Esophagus (tissue), 2 donors: ENCODE measurements around the gene PLP2. TPM values are rescaled to one million over a fixed set of nuclear protein-coding genes. Genes with fewer than 3 reads are reported as not detected.
"Not testable (repeated sequence)": the region's sequence is repeated elsewhere in the genome, so short reads cannot be mapped to it uniquely, and the experiment has no call there.

Experiments
- H3K27ac ChIP-seq, 2 donors: one replicate each; pipeline ENCODE4 v1.5.1; 2013; ENCODE audit warnings: low read depth in 2 of 2, mild to moderate bottlenecking in 2 of 2, inconsistent platforms in 1 of 2, low read length in 1 of 2, moderate library complexity in 1 of 2
- H3K27me3 ChIP-seq, 2 donors: one replicate each; pipeline ENCODE4 v1.6.1; 2013; ENCODE audit warnings: low read length in 2 of 2, control low read depth in 1 of 2, mild to moderate bottlenecking in 1 of 2; ENCODE audit not compliant: insufficient read depth in 2 of 2, control insufficient read depth in 1 of 2
- H3K36me3 ChIP-seq, 2 donors: one replicate each; pipeline ENCODE4 v1.6.1; 2013; ENCODE audit warnings: low read length in 1 of 2; ENCODE audit not compliant: control insufficient read depth in 2 of 2, insufficient read depth in 2 of 2
- H3K4me1 ChIP-seq, 2 donors: one replicate each; pipeline ENCODE4 v1.6.1; 2013; ENCODE audit warnings: low read length in 1 of 2; ENCODE audit not compliant: control insufficient read depth in 2 of 2, insufficient read depth in 2 of 2
- H3K4me3 ChIP-seq, 2 donors: one replicate each; pipeline ENCODE4 v1.5.1; 2013; ENCODE audit warnings: low read length in 2 of 2, mild to moderate bottlenecking in 2 of 2, low read depth in 1 of 2, moderate library complexity in 1 of 2
- H3K9me3 ChIP-seq, 2 donors: one replicate each; pipeline ENCODE4 v1.6.1; 2013; ENCODE audit warnings: mild to moderate bottlenecking in 2 of 2, low read depth in 1 of 2, low read length in 1 of 2, moderate library complexity in 1 of 2; ENCODE audit not compliant: control insufficient read depth in 2 of 2, insufficient read depth in 1 of 2
- WGBS, 2 donors: extraction: QIAGEN DNeasy Blood & Tissue Kit; methylation state at CpG; one replicate each; pipeline ENCODE4 v1.1.7; 2013; 5-methylcytosine and 5-hydroxymethylcytosine counted together
- polyA plus RNA-seq, 2 donors: library from polyadenylated mRNA; stranded (reverse); fragments of 200-250 nt; gene quantifications; one replicate each; pipeline ENCODE4 v1.2.3, GENCODE V29; 2013
- donor health status: healthy with polysubstance abuse.
- donor health status: Bipolar disorder and iron deficiency.

PLP2 gene
- polyA plus RNA-seq, 2 donors: 267 to 453 TPM

DNA sequence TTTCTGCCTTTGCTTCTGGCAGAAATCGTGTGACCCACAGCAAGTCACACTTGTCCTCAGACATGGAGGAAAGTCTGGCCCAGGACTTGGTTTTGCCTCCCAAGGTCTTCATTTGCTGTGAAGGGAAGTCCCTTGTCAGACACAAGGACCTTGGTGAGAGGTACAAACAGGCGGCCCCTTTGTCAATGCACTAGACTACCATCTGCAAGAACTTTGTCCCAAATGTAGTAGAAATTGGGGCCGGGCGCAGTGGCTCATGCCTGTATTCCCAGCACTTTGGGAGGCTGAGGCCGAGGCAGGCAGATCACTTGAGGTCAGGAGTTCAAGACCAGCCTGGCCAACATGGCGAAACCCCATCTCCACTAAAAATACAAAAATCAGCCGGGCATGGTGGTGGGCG, 1.8 kb downstream of the PLP2 start:
- Histone ChIP-seq H3K36me3 (peaks cover 0 to 18% of the 10 kb centered on the region in 2 donors), H3K27ac (peak overlapping the region in 1 of 2 donors; percentile 96), H3K4me1 (peaks cover 0 to 11% of the 10 kb centered on the region in 2 donors), H3K4me3 (peak overlapping the region; percentile 50 to 74)
- H3K27me3 ChIP-seq, H3K9me3 ChIP-seq: not testable (repeated sequence)
- whole genome bisulfite sequencing, 2 donors: 79 to 80% methylated on average over 8 of the region's 8 CpGs

DNA sequence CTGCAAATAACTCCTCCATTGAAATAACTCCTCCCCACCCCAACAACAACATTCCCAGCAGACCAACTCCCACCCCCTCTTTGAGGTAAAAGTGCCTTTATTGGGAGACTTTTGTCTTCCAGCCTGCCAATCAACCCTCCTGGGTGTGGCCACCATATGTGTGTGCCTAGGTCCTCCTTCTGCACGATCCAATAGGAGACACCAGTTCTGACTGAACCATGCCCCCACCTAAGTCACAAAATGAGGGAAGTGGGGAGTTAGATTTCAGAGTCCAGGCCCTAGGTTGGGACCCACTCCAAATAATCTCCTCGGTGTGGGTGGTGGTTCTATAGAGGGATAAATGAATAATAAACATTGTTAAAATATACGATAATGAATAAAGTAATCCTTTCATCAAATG, 3.0 kb downstream of the PLP2 start:
- H3K36me3 ChIP-seq: peaks cover 0 to 27% of the 10 kb centered on the region in 2 donors

DNA sequence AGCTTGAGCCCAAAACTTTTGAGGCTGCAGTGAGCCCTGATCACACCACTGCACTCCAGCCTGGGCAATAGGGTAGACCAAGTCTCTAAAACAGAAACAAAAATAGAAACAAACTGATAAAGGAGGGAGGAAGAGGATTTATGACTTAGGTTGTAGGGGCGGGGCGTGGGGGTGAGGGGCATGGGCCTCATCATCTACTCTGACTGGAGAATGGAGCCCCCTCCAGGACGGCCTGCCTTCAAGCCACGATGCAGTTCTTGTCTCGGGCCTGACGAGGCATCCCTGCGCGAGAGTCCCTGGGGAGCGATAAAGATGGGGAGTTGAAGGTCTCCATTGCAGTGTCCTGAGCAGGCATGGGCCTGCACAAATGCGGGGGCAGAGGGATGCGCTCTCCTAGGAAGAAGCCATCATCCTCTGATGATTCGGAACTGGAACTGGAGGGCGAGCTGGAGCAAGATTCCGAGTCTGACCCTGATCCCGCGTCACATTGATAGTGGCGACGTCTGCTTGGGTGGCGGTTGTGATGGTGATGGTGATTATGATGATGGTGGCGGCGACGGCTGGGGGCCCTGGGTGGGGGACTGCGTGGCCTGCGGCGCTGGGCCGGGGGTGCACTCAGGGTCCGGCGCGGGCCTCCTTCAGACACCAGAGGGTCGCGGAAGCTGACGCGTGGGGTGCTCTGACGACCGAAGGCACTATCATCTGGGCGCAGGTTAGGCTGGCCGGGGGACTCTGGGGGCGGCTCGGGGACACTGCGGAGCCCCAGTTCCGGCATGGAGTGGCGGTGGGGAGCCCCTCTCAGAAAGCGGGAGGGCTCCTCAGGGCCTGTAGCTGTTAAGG, 4.0 kb downstream of the PLP2 start:
- 70 to 82% methylated on average over 43 of the region's 43 CpGs for WGBS, 2 donors
- Histone ChIP-seq H3K36me3 (peaks cover 0 to 27% of the 10 kb centered on the region in 2 donors), H3K4me3 (no peak overlapping the region), H3K9me3 (no peaks in the 10 kb centered on the region), H3K27me3 (no peaks in the 10 kb centered on the region), H3K27ac (peak overlapping the region; percentile 78 to 82), H3K4me1 (peaks cover 0 to 11% of the 10 kb centered on the region in 2 donors)

More for the DNA sequence above, 3.0 kb downstream of the PLP2 start:
- Histone ChIP-seq H3K27me3 (no peaks in the 10 kb centered on the region), H3K27ac (peak overlapping the region; percentile 67 to 82), H3K4me3 (no peak overlapping the region), H3K4me1 (peaks cover 0 to 11% of the 10 kb centered on the region in 2 donors), H3K9me3 (no peaks in the 10 kb centered on the region)
- WGBS, 2 donors: 32 to 62% methylated on average over 3 of the region's 3 CpGs

DNA sequence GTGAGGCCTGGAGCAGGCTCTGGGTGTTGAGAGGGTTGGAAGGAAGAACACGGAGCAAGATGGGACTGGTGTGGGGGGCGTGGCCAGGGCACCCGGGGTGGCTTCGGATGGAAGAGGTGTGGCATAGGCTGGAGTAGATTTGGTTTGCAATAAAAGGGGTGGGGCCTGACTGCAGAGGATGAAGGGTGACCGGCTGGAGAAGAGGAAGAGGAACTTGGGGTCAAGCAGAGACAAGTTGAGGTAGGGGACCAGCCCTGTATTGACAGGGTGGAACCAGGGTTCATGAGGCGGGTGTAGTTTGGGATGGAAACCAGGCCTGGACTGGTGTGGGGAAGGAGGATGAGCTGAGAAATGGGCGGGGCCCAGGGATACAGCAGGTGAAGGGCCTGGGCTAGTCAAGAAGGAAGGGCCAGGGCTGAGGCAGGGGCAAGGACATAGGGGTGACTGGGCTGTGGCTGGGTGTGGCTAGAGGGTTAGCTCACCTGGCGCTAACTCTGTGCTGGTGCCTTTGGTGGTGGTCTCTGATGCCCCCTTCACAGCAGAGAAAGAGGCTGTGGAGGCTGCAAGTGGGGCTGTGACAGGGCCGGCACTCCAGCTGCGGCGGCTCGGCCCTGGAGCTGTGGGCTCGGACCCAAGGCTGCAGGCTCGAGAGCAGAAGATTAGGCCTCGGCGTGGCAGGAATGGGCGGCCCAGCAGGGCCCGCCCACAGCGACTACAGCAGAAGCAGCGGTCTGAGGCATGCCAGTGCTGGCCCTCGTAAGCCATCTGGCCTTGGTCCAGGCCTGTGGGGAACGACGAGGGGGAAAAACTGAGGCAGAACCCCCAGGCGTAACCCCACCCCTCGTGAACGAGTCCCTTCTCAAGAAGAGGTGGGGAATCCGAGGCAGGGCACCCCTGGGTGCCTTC, 5.0 kb downstream of the PLP2 start:
- no peaks in the 10 kb centered on the region for H3K27me3 ChIP-seq
- peaks cover 0 to 31% of the 10 kb centered on the region in 2 donors for H3K36me3 ChIP-seq
- peaks cover 0 to 11% of the 10 kb centered on the region in 2 donors for H3K4me1 ChIP-seq
- no peaks in the 10 kb centered on the region for H3K9me3 ChIP-seq
- H3K27ac ChIP-seq: peak overlapping the region; percentile 78 to 83
- no peak overlapping the region for H3K4me3 ChIP-seq
- WGBS, 2 donors: 35 to 66% methylated on average over 26 to 27 of the region's 27 CpGs

DNA sequence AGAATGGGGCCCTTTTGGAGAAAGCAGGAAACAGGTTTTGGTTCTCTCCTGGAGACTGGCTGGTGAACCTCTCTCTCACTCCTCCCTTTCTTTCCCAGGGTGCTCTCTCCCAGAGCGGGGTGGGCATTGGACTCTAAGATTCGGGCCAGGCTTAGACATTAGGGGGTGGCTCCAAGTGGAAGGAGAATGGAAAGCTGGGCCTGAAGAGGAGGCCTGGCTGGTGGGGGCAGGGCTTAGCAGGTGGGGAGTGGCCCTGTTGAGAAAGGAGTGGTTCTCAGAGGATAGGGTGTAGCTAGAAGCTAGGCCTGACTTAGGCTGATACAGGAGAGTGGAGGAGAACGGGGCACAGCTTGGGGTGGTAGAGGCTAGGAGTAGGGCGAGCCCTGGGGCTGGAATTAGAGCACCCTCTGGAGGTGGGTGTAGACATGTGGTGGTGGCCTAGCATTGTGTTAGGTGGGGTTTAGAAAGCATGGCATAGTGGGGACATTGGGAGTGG, 5.7 kb downstream of the PLP2 start:
- WGBS, 2 donors: 40 to 64% methylated on average over 4 of the region's 4 CpGs
- Histone ChIP-seq H3K9me3 (no peaks in the 10 kb centered on the region), H3K36me3 (peaks cover 0 to 31% of the 10 kb centered on the region in 2 donors), H3K27ac (peak overlapping the region; percentile 78 to 83), H3K4me3 (no peak overlapping the region), H3K27me3 (no peaks in the 10 kb centered on the region), H3K4me1 (peaks cover 0 to 11% of the 10 kb centered on the region in 2 donors)

DNA sequence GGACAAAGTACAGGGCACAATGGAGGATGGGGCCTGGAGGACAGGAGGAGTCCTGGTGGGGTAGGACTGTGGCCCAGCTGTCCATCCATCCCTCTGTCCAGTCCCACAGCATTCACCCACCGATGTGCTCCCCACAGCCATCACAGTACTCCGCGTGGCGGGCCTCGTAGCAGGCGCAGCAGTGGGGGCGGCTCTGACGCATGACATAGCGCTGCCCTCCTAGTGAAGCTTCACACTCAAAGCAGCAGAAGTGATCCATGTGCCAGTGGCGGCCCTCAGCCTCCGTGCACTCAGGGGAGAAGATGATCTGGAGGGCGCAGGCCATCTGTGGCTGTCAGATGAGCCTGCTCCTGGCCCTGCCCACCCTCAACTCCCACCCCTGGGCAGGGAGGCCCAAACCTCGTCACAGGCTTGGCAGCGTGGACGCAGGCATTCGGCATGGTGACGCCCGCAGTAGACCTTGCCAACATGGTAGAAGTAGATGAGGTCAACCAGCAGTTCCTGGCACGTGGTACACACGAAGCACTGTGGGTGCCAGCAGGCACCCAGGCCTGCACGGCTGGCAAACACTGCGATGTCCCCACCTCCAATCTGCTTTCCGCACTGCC, 6.3 kb downstream of the PLP2 start:
- Histone ChIP-seq H3K36me3 (peaks cover 0 to 32% of the 10 kb centered on the region in 2 donors), H3K27ac (peak overlapping the region; percentile 78 to 83), H3K9me3 (no peaks in the 10 kb centered on the region), H3K4me1 (peaks cover 0 to 11% of the 10 kb centered on the region in 2 donors), H3K4me3 (no peak overlapping the region), H3K27me3 (no peaks in the 10 kb centered on the region)
- 77 to 89% methylated on average over 23 of the region's 23 CpGs for WGBS, 2 donors

DNA sequence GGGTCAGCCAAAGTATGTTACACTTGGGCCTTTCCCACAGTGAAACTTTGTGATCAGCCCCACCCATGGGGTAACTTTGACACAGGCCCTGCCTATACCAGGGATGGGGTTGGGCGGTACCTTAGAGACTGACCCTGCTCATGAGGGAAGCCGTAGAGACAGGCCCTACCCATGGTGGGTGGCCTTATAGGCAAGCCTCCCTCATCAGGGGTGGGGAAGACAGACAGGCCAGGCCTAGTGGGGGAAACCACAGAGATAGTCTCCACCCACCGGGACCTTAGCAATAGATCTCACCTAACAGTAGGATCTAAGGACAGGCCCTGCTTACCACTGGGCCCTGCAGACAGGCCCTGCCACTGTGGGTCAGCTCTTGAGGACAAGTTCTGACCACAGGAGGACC, 6.8 kb downstream of the PLP2 start:
- 73 to 85% methylated on average over 3 of the region's 3 CpGs for WGBS, 2 donors
- H3K36me3 ChIP-seq: peaks cover 0 to 29% of the 10 kb centered on the region in 2 donors
- no peak overlapping the region for H3K4me3 ChIP-seq
- no peaks in the 10 kb centered on the region for H3K9me3 ChIP-seq
- H3K27ac ChIP-seq: peak overlapping the region in 1 of 2 donors; percentile 78
- peaks cover 0 to 12% of the 10 kb centered on the region in 2 donors for H3K4me1 ChIP-seq
- no peaks in the 10 kb centered on the region for H3K27me3 ChIP-seq

DNA sequence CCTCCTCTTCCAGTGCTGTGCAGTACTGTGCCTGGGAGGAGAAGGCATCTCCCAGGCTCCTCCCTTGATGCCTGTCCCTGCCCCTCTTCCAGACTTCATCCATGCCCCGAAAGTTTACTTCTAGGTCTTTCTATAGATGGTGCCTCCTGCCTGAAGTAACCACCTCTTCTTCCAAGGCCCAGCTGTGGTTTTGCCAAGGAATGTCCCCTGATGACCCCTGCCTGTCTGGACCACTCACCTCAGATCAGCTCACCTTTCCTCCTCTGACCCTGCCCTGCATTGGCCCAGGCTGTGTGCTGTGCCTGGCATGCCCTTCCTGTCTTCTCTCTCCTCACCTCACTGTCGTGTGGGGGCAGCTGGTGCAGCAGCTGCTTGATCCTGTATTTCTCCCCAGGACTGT, 7.7 kb downstream of the PLP2 start:
- H3K4me1 ChIP-seq: peaks cover 0 to 12% of the 10 kb centered on the region in 2 donors
- WGBS, 2 donors: 75 to 92% methylated on average over 2 of the region's 2 CpGs
- peaks cover 0 to 28% of the 10 kb centered on the region in 2 donors for H3K36me3 ChIP-seq

DNA sequence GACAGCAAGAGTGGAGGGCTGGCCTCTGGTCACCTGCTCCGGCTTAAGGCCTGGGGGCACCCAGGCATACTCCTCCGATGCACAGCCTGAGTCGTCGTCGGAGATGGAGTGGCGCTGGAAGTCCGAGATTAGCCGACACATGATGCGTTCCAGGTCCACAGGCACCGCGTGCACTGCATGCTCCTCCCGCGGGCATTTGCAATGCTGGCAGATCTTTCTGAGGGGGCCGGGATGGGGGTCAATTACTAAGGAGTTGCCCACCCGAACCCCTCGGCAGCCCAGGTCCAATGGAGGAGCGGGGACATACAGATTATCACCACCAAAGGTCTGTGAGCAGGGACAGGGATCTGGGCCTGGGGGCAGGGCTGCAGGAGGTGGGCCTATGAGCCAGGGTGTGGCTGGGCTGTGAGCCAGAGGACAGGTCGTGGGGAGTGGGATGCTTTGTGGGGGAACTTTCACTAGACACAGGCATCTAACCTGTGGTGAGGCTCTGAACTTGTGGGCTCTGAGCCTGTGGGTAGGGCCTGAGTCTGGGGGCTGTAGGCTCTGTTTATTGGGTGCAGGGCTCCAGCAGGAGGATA, 12.1 kb downstream of the PLP2 start:
- Histone ChIP-seq H3K27me3 (no peaks in the 10 kb centered on the region), H3K4me1 (peaks cover 0 to 11% of the 10 kb centered on the region in 2 donors), H3K9me3 (no peaks in the 10 kb centered on the region), H3K4me3 (peak overlapping the region in 1 of 2 donors; percentile 14), H3K36me3 (peaks cover 0 to 13% of the 10 kb centered on the region in 2 donors), H3K27ac (peak overlapping the region in 1 of 2 donors; percentile 88)
- WGBS, 2 donors: 74 to 83% methylated on average over 18 of the region's 18 CpGs

More for the DNA sequence above, 7.7 kb downstream of the PLP2 start:
- Histone ChIP-seq H3K9me3 (no peaks in the 10 kb centered on the region), H3K4me3 (no peak overlapping the region), H3K27me3 (no peaks in the 10 kb centered on the region), H3K27ac (no peak overlapping the region)
